ENCODE data around the gene ARMH3.
A peak's percentile ranks its signal among the peaks of the same experiment; 100 is the strongest.

Gene ARMH3, protein sequence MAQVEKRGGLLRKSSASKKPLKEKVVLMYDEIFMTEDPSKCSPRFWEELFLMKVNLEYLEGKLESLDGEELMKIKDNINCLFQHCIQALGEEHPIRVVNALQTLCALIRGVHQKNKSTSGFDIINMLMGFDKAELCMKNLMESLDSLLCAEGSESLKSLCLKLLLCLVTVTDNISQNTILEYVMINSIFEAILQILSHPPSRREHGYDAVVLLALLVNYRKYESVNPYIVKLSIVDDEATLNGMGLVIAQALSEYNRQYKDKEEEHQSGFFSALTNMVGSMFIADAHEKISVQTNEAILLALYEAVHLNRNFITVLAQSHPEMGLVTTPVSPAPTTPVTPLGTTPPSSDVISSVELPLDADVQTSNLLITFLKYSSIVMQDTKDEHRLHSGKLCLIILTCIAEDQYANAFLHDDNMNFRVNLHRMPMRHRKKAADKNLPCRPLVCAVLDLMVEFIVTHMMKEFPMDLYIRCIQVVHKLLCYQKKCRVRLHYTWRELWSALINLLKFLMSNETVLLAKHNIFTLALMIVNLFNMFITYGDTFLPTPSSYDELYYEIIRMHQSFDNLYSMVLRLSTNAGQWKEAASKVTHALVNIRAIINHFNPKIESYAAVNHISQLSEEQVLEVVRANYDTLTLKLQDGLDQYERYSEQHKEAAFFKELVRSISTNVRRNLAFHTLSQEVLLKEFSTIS

DNA sequence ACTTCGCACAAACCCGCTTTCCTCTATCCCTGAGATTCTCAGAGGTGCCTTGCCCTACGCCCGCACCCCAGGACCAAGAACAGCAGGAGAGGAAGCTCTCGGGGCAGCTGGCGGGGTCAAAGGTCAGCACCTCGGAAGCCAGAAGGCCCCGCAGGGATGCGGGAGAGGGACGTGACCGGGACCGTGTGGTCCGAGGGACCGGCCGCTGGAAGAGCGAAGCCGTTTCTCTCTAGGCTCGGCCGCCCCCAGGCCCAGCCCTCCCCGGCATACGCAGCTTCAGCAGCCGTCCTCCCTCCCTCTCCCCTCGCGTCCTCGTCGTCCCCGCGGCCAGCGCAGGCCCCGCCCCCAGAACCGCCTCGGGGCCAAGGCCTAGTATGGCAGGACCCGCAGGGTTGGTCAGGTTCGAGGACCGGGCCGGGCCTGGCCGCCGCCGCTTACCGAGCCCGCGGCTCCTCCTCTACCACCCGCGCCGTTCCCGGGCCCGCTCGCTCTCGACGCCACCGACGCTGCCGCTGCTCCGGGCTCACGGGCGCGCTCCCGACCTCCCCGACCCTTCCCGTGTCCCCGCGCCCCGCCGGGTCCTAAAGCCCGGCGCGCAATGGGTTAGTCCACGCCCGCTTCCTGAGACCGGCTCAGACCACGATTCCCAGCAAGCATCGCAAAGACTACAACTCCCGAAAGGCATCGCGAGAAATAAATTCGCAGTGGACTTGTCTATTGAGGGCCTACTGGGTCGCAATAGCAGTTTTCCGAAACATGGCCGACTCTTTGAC is at the start of gene ARMH3:
Gene ARMH3 (minus strand): TSS at position 527 of the 773 bp plus-strand sequence. CDS start 16,059 bp downstream, outside the sequence.
- DNase-seq, result peak; percentile 66 to 97 (median 92)

DNA sequence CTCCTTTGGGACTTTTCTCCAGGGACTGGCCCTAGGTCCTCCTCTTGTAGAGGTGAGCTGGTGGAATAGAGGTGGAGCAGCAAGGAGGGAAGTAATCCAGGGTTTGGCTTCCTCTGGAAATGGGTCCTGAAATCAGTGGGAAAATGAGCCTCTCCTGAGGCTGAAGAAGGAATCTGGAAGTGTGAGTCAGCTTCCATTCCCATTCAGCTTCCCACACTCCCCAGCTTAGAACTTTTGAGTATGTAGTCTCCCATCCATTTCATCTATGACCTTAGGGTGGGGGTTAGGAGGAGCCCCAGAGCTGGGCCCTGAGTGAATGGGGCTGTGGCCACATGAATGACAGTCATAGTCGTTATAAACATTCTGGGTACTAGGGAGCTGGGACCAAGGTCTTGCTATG is 46.4 kb upstream of the ARMH3 start:
- DNase-seq, result no peak

DNA sequence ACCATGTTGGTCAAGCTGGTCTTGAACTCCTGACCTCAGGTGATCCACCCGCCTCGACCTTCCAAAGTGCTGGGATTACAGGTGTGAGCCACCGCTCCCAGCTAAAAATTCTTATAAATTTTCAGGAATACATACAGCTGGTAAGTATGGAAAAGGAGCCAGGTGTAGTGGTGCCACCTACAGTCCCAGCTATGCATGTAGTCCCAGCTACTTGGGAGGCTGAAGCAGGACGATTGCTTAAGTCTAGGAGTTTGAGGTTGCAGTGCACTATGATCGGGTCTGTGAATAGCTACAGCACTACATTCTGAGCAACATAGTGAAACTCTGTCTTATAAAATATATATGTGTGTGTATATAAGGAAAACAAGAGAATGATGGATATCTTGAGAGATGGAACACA is 45.2 kb upstream of the ARMH3 start:
- no peak for DNase-seq

DNA sequence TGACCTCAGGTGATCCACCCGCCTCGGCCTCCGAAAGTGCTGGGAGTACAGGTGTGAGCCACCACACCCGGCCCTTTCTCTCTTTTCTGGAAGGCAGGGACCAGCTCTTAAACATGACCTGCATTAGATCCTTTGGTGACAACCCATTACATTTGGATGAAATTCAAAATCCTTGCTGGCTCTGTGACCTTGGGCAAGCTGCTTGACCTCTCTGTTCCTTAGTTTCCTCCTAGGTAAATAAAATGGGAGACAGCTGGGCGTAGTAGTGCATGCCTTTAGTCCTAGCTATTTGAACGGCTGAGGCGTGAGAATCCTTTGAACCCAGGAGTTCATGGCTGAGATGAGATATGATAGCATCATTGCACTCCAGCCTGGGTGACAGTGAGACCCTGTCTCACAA is 40.5 kb upstream of the ARMH3 start:
- DNase-seq, result no peak

DNA sequence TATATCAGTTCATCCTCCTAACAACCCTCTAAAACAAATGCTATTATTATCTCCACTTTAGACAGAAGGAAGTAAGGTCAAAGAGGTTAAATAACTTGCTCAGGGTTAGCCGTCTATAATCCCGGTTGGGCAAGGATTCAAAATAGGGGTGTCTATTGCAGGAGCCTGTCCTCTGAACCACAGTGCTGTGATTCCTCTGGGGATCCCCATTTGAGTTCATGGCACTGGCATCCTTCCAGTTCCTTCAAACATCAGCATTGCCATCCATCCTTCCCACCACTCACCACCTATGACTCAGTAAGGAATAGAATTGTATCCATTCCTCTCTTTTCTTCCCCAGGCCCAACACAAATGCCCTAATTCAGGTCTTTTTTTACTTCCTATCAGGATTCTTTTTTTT is 34.8 kb upstream of the ARMH3 start:
- DNase-seq, result no peak

DNA sequence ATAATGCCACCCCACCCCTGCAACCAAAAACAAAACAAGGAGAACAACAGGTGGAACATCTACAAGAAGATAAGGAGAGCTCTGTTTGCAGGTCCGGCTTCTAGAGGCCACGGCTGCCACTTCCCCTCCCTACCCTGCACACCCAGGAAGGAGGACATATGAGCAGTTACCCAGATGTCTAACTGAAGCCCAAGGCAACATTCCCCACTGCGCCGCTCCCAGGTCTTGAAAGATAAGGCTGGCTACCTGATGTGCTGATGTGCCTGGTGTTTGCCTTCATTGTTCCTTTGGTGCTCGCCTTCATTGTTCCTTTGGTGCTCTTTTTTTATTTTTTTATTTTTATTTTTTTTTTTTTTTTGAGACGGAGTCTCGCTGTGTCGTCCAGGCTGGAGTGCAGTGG is 30.2 kb upstream of the ARMH3 start:
- no peak for DNase-seq

DNA sequence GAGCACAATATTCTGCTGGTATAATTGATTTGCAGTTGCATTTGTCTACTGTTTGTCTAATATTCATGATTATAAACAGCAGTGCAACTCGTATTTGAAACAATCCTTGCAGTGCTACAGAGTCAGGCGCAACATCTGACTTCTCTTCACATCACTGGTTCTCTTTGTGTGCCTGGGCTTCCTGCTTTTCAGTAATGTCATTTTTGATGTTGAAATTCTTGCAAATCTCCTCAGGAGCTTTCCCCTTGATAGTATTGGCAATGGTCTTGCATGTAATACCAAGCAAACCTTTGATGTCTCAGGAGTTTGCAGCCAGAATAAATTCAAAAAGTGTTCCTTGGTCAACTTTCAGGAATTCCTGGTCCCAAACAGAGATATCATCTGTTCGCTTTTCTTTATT is 29.4 kb upstream of the ARMH3 start:
- DNase-seq, result no peak

DNA sequence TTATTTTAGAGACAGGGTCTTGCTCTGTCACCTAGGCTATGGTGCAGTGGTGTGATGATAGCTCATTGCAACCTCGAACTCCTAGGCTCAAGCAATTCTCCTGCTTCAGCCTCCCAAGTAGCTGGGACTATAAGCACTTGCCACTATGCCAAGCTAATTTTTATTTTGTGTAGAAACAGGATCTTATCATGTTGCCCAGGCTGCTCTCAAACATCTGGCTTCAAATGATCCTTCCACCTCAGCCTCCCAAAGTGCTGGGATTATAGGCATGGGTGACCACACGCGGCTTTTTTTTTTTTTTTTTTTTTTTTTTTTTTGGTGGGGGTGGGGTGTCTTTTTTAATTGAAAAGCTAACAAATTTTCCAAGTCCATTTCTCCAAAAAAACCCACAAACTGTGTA is 27.6 kb upstream of the ARMH3 start:
- no peak for DNase-seq

DNA sequence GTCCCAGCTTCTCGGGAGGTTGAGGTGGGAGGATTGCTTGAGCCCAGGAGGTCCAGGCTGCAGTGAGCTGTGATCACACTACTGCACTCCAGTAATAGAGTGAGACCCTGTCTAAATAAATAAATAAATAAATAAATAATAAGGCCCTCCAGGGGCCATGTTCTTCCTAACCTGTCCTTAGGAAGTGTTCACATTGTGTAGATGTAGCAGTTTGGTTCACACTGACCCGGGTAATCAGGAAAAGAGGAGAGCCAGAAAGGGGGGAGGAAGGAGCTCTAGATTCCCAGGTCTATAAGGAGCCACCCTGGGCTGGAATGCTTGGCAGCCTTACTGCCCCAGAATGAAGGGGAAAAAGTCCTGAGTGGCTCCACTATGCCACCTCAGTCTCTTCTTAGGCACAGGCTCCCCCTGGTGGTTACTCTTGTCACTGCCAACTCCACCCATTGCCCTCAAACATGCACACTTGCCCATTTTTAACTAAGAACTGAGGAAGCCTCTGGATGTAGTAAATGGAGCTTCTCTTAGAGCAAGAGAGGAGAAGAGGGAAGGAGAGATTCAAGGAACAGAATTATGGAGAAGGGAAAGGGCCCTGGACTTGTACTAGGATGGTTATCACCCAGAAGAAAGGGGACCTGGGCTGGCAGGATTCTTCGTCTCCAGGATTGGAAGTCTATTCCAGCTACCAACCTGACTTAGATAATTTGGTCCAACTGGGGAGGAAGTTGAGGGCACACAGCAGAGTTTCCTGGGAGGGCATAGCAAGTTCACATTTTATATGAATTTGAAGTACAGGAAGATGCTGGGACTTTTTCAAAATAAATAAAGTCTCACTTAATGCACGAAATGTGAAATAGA is 16.9 kb upstream of the ARMH3 start:
- peak in 53 of 56 donors; percentile 8 to 92 (median 58) for DNase-seq

DNA sequence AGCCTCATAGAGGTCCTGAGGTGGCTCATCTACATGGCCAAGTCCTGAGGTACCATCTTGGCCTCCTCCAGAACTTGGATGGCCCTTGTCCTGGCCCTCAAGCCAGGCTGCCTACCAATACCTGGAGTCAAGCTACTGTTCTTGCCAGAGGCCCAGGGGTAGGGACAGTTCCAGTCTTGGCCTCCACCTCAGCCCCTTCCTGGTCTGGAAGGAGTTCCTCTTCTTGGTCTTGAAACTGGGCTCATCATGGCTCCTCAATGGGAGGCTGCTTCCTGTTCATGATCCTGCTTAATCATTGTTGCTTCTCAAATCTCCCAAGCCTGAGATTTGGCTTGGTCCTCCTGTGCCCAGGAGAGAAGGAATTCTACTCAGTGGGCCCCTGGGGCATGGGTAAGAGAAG is 13.1 kb upstream of the ARMH3 start:
- DNase-seq, result no peak

DNA sequence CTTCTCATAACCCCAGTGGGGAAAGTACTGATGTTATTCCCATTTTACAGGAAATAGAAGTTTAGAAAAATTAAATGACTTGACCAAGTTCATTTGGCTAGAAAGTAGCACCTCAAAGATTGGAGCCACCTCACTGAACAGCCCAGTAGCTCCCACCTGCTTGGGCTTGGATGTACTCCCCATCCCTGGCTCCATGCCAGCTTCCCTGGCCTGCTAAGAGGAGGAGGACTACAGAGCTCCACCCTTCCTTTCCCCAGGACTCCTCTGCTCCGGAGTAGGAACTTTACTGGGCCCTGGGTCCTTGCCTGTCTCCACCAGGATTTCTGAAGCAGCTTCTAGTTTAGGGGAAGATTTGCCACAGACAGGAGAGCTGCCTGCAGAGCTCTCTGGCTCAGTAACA is 12.2 kb upstream of the ARMH3 start:
- DNase-seq, result no peak

DNA sequence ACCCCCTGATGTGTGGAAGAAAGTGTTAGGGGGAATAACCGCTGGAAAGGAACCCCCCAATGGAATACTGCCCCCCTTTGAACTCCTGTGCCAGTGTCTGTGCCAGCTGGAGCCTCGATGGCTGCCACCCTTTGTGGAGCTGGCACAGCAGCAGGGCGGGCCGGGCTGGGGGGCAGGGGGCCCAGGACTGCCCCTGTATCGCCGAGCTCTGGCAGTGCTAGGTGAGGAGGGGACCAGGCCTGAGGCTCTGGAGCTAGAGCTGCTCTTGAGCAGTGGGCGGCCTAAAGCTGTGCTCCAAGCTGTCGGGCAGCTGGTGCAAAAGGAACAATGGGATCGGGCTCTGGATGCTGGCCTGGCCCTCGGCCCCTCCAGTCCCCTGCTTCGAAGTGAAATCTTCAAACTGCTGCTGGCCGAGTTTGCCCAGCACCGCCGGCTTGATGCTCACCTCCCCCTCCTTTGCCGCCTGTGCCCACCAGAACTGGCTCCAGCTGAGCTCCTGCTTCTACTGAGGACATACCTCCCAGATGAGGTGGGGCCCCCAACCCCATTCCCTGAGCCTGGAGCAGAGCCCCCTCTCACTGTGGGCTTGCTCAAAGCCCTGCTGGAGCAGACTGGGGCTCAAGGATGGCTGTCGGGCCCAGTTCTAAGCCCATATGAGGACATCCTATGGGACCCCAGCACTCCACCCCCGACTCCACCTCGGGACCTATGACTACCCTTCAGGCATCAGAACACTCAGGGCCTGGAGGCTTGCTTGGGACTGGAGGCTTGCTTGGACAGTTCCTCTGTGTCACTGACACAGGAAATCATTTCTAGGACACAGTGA is 11.3 kb upstream of the ARMH3 start:
- no peak for DNase-seq

DNA sequence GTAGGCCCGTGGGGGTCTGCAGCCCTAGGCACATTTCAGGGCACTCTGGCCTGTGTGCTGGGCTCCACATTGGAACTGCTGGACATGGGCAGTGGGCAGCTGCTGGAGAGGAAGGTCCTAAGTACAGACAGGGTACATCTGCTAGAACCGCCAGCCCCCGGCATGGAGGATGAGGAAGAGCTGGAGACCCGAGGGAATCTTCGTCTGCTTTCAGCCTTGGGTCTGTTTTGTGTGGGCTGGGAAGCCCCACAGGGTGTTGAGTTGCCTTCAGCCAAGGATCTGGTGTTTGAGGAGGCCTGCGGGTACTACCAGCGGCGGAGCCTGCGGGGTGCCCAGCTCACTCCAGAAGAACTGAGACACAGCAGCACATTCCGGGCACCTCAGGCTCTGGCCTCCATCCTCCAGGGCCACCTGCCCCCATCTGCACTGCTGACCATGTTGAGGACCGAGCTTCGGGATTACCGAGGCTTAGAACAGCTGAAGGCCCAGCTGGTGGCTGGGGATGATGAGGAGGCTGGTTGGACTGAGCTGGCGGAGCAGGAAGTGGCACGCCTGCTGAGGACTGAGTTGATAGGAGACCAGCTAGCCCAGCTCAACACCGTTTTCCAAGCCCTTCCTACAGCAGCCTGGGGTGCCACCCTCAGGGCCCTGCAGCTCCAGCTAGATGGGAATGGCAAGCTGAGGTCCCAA is 10.6 kb upstream of the ARMH3 start:
- no peak for DNase-seq

DNA sequence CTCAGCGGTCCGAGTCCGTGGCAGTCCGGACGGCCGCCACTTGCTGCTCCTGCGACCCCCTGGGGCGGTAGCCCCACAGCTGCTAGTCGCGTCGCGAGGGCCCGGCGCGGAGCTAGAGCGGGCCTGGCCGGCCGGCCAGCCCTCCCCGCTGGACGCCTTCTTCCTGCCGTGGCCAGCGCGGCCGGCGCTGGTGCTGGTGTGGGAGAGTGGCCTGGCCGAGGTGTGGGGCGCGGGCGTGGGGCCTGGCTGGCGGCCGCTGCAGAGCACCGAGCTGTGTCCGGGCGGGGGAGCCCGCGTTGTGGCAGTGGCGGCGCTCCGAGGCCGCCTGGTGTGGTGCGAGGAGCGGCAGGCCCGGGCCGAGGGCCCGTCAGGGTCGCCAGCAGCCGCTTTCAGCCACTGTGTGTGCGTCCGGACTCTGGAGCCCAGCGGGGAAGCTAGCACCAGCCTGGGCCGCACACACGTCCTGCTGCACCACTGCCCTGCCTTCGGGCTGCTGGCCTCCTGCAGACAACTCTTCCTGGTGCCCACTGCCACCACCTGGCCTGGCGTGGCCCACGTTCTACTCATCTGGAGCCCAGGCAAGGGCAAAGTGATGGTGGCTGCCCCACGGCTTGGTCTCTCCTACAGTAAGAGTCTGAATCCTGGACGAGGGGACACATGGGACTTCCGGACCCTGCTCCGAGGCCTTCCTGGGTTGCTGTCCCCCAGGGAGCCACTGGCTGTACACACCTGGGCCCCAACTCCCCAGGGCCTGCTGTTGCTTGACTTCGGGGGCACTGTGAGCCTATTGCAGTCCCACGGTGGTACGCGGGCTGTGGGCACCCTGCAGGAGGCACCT is 9.8 kb upstream of the ARMH3 start:
- DNase-seq, result peak in 16 of 56 donors; percentile 9 to 43 (median 24)

DNA sequence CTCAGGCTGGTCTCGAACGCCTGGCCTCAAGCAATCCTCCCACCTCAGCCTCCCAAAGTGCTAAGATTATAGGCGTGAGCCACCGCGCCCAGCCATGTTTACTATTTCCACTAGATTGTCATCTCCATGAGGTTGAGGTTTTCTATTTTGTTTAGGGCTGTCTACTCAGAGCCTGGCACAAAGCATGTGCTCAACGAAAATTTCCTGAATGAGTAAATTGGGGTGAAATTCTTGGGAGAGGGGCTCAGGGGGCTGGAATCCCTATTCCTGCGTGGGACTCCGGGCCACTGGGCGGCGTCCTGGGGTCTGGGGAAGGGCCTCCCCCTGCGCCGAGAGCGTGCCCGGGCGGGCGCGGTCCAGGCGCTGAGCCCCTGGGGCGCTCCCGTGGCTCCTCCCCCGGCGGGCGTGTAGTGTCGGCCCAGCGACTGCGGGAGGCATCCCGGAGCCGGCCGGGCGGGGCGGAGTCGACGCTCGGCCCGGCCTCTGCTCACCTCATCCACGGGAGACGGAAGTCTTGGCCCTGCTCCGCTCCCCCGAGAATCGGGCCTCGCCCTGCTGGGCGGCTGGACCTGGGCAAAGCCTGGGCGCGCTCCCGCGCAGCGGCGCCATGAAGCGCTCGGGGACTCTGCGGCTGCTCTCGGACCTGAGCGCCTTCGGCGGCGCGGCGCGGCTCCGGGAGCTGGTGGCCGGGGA is 9.0 kb upstream of the ARMH3 start, which contains the start of gene HPS6:
Gene HPS6 (plus strand): TSS at position 482 of the 693 bp plus-strand sequence. CDS start 126 bp downstream, at position 608.
- peak in 54 of 56 donors; percentile 25 to 88 (median 70) for DNase-seq

DNA sequence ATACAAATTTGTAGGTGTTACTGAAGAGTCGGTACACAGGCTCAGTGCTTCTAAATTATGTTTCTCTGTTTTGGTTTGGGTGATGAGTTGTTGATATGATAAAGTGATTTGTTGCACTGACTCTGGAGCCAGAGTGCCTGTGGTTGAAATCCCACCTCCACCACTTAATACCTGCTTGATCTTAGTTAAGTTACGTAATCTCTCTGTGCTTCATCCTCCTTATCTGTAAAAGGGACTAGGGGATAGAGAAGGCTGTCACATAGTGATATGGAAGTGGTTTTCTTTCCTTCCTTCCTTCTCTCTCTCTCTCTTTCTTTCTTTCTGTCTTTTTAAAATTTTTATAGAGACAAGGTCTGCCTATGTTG is 8.5 kb upstream of the ARMH3 start:
- no peak for DNase-seq

DNA sequence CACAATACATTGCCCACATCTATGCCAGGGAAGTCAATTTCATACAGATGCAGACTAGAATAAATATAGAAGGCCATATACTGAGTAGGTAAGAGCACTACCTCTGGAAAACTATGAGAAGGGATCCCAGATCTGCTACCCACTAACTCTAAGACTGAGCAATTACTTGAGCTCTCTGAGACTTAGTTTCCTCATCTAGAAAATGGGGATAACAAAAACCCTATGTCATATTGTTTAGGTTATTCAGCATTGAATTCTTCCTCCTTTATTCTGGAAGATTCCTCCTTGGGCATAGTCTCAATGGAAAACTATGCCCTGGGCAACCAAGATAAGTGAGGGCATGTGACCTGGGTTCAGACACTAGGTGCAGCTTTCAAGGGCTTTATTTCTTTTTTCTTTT is 4.0 kb upstream of the ARMH3 start:
- no peak for DNase-seq
